HepG2 (cell line): ENCODE measurements around the gene CROCC. TPM values are rescaled to one million over a fixed set of nuclear protein-coding genes. Genes with fewer than 3 reads are reported as not detected.
A peak's percentile ranks its signal among the peaks of the same experiment; 100 is the strongest.

Source experiments
- FIP1L1 ChIP-seq: fragments of 200-400 bp; formaldehyde crosslinking; IDR thresholded peaks from 2 replicates; pipeline ENCODE4 v1.6.1; 2018; ENCODE audit warnings: low read depth, mild to moderate bottlenecking, low read length, moderate library complexity, borderline replicate concordance; ENCODE audit not compliant: insufficient read depth
- HIVEP1 ChIP-seq: sonication (generic); formaldehyde crosslinking; IDR thresholded peaks from 2 replicates; pipeline ENCODE4 v1.4.0; 2020; ENCODE audit warnings: mild to moderate bottlenecking, missing genetic modification reagents
- KDM2A ChIP-seq: sonication (generic); formaldehyde crosslinking; IDR thresholded peaks from 2 replicates; pipeline ENCODE4 v1.4.0; 2020; ENCODE audit warnings: low read depth, missing genetic modification reagents, borderline replicate concordance
- MLLT10 ChIP-seq: sonication (generic); formaldehyde crosslinking; IDR thresholded peaks from 2 replicates; pipeline ENCODE4 v1.4.0; 2020; ENCODE audit warnings: missing genetic modification reagents
- NKX3-1 ChIP-seq: sonication (generic); formaldehyde crosslinking; IDR thresholded peaks from 2 replicates; pipeline ENCODE4 v1.5.0; 2020; ENCODE audit warnings: missing genetic modification reagents
- PHF21A ChIP-seq: sonication (generic); formaldehyde crosslinking; IDR thresholded peaks from 2 replicates; pipeline ENCODE4 v1.5.0; 2020; ENCODE audit warnings: mild to moderate bottlenecking, missing genetic modification reagents
- RELA ChIP-seq: sonication (generic); formaldehyde crosslinking; IDR thresholded peaks from 2 replicates; pipeline ENCODE4 v1.4.0; 2020; ENCODE audit warnings: missing genetic modification reagents
- TP53 ChIP-seq: sonication (generic); formaldehyde crosslinking; conservative IDR thresholded peaks from 2 replicates; pipeline ENCODE4 v1.4.0; 2020; ENCODE audit warnings: missing genetic modification reagents
- ZNF232 ChIP-seq: sonication (generic); formaldehyde crosslinking; IDR thresholded peaks from 2 replicates; pipeline ENCODE4 v1.4.0; 2020; ENCODE audit warnings: missing genetic modification reagents, borderline replicate concordance
- ZNF44 ChIP-seq: sonication (generic); formaldehyde crosslinking; IDR thresholded peaks from 2 replicates; pipeline ENCODE4 v1.5.1; 2020; ENCODE audit warnings: mild to moderate bottlenecking, missing genetic modification reagents
- polyA plus RNA-seq, 8 experiments: library from polyadenylated mRNA; depleted of rRNA in 3 of 8; stranded (reverse) in 7 of 8; unstranded in 1 of 8; fragments of >200 nt; fragmentation: Illumina TruSeq in 4 of 8; extraction: Trizol in 4 of 8; gene quantifications; 2 replicates each; pipeline versions ENCODE4 v1.2.1 to v1.2.3, GENCODE V29; 2011 to 2016; ENCODE audit warnings: low read depth in 4 of 8, missing spikeins in 1 of 8, mixed read lengths in 1 of 8; ENCODE audit not compliant: insufficient read depth in 1 of 8
- total RNA-seq, 5 experiments: library from RNA; depleted of rRNA; stranded (reverse); fragments of >200 nt; fragmentation: Illumina TruSeq; extraction: Trizol; gene quantifications; 2 replicates each; pipeline ENCODE4 v1.2.3, GENCODE V29; 2016; ENCODE audit warnings: low read depth in 1 of 5
- TF ChIP-seq, protein P1 (sequence below): sonication (generic); formaldehyde crosslinking; IDR thresholded peaks from 2 replicates; pipeline ENCODE4 v1.4.0; 2020; ENCODE audit warnings: mild to moderate bottlenecking, missing genetic modification reagents
- TF ChIP-seq, protein P2 (sequence below): sonication (generic); formaldehyde crosslinking; IDR thresholded peaks from 2 replicates; pipeline ENCODE4 v1.4.0; 2020; ENCODE audit warnings: missing genetic modification reagents
- TF ChIP-seq, protein P3 (sequence below): IDR thresholded peaks from 2 replicates; pipeline ENCODE4 v1.6.1; 2016; ENCODE audit warnings: low read depth, missing genetic modification reagents, missing compliant biosample characterization
- TF ChIP-seq, protein P4 (sequence below): IDR thresholded peaks from 2 replicates; pipeline ENCODE4 v1.6.1; 2016; ENCODE audit warnings: control low read depth
- TF ChIP-seq, protein P5 (sequence below): sonication (generic); formaldehyde crosslinking; IDR thresholded peaks from 2 replicates; pipeline ENCODE4 v1.8.1; 2023; ENCODE audit warnings: mild to moderate bottlenecking, missing genetic modification reagents
- TF ChIP-seq, protein P6 (sequence below): sonication (generic); formaldehyde crosslinking; IDR thresholded peaks from 2 replicates; pipeline ENCODE4 v1.8.1; 2023; ENCODE audit warnings: missing genetic modification reagents, inconsistent platforms, borderline replicate concordance

The CROCC gene
- total and polyA plus RNA-seq, 2 of the 13 experiments (the other 11 are each of a cell fraction or from before 2014, with no cell fraction given): 7.8 to 15.5 TPM

DNA sequence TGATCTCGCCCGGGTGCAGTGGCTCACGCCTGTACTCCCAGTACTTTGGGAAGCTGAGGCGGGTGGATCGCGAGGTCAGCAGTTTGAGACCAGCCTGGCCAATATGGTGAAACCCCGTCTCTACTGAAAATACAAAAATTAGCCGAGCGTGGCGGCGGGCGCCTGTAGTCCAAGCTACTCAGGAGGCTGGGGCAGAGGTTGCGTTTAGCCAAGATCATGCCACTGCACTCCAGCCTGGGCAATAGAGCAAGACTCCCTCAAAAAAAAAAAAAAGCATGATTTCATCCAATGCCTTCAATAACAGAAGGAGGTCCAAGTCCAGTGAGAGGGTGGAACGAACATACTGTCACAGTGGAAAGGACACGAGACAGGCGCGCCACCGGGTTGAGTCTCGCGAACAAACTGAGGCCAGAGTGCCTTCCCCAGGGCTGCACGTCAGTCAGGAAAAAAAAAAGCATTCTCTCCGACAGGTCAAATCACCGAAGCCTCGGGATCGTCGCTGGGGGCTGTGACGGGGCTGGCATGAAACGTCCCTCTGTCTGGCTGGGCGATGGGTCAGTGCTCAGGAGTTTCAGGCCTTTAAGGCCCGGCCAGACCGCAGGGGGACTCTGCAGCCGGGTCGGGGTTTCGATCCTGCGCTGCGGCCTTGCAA lies 8.4 kb upstream of the CROCC start (continued):
- TF ChIP-seq FIP1L1 (no peak), RELA (CRISPR knock-in tag) (no peak), ZNF44 (CRISPR knock-in tag) (no peak), MLLT10 (CRISPR knock-in tag) (no peak), ZNF232 (CRISPR knock-in tag) (no peak), HIVEP1 (peak; percentile 27; the same call in 1 of the 2 replicates), PHF21A (CRISPR knock-in tag) (0 out of 2 replicates have a peak, but pooled peaks have one; percentile 35), NKX3-1 (CRISPR knock-in tag) (no peak), KDM2A (0 out of 2 replicates have a peak, but pooled peaks have one; percentile 8), TP53 (CRISPR knock-in tag) (no peak)
- TF ChIP-seq, protein P1, sequence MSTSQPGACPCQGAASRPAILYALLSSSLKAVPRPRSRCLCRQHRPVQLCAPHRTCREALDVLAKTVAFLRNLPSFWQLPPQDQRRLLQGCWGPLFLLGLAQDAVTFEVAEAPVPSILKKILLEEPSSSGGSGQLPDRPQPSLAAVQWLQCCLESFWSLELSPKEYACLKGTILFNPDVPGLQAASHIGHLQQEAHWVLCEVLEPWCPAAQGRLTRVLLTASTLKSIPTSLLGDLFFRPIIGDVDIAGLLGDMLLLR: peak; percentile 66; the same call in 1 of the 2 replicates
- TF ChIP-seq, protein P2, sequence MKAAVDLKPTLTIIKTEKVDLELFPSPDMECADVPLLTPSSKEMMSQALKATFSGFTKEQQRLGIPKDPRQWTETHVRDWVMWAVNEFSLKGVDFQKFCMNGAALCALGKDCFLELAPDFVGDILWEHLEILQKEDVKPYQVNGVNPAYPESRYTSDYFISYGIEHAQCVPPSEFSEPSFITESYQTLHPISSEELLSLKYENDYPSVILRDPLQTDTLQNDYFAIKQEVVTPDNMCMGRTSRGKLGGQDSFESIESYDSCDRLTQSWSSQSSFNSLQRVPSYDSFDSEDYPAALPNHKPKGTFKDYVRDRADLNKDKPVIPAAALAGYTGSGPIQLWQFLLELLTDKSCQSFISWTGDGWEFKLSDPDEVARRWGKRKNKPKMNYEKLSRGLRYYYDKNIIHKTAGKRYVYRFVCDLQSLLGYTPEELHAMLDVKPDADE (CRISPR knock-in tag): no peak
- TF ChIP-seq, protein P3, sequence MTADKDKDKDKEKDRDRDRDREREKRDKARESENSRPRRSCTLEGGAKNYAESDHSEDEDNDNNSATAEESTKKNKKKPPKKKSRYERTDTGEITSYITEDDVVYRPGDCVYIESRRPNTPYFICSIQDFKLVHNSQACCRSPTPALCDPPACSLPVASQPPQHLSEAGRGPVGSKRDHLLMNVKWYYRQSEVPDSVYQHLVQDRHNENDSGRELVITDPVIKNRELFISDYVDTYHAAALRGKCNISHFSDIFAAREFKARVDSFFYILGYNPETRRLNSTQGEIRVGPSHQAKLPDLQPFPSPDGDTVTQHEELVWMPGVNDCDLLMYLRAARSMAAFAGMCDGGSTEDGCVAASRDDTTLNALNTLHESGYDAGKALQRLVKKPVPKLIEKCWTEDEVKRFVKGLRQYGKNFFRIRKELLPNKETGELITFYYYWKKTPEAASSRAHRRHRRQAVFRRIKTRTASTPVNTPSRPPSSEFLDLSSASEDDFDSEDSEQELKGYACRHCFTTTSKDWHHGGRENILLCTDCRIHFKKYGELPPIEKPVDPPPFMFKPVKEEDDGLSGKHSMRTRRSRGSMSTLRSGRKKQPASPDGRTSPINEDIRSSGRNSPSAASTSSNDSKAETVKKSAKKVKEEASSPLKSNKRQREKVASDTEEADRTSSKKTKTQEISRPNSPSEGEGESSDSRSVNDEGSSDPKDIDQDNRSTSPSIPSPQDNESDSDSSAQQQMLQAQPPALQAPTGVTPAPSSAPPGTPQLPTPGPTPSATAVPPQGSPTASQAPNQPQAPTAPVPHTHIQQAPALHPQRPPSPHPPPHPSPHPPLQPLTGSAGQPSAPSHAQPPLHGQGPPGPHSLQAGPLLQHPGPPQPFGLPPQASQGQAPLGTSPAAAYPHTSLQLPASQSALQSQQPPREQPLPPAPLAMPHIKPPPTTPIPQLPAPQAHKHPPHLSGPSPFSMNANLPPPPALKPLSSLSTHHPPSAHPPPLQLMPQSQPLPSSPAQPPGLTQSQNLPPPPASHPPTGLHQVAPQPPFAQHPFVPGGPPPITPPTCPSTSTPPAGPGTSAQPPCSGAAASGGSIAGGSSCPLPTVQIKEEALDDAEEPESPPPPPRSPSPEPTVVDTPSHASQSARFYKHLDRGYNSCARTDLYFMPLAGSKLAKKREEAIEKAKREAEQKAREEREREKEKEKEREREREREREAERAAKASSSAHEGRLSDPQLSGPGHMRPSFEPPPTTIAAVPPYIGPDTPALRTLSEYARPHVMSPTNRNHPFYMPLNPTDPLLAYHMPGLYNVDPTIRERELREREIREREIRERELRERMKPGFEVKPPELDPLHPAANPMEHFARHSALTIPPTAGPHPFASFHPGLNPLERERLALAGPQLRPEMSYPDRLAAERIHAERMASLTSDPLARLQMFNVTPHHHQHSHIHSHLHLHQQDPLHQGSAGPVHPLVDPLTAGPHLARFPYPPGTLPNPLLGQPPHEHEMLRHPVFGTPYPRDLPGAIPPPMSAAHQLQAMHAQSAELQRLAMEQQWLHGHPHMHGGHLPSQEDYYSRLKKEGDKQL (CRISPR knock-in tag): no peak
- TF ChIP-seq, protein P4, sequence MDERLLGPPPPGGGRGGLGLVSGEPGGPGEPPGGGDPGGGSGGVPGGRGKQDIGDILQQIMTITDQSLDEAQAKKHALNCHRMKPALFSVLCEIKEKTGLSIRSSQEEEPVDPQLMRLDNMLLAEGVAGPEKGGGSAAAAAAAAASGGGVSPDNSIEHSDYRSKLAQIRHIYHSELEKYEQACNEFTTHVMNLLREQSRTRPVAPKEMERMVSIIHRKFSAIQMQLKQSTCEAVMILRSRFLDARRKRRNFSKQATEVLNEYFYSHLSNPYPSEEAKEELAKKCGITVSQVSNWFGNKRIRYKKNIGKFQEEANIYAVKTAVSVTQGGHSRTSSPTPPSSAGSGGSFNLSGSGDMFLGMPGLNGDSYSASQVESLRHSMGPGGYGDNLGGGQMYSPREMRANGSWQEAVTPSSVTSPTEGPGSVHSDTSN (CRISPR knock-in tag): no peak
- TF ChIP-seq, protein P5, sequence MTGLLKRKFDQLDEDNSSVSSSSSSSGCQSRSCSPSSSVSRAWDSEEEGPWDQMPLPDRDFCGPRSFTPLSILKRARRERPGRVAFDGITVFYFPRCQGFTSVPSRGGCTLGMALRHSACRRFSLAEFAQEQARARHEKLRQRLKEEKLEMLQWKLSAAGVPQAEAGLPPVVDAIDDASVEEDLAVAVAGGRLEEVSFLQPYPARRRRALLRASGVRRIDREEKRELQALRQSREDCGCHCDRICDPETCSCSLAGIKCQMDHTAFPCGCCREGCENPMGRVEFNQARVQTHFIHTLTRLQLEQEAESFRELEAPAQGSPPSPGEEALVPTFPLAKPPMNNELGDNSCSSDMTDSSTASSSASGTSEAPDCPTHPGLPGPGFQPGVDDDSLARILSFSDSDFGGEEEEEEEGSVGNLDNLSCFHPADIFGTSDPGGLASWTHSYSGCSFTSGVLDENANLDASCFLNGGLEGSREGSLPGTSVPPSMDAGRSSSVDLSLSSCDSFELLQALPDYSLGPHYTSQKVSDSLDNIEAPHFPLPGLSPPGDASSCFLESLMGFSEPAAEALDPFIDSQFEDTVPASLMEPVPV (CRISPR knock-in tag): no peak
- TF ChIP-seq, protein P6, sequence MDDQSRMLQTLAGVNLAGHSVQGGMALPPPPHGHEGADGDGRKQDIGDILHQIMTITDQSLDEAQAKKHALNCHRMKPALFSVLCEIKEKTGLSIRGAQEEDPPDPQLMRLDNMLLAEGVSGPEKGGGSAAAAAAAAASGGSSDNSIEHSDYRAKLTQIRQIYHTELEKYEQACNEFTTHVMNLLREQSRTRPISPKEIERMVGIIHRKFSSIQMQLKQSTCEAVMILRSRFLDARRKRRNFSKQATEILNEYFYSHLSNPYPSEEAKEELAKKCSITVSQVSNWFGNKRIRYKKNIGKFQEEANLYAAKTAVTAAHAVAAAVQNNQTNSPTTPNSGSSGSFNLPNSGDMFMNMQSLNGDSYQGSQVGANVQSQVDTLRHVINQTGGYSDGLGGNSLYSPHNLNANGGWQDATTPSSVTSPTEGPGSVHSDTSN: no peak
